Measurements from ENCODE around the gene LPCAT1.

- TF ChIP-seq CTCF (conservative IDR thresholded peaks at IDR 0.05) (no peak), ZFX (IDR thresholded peaks at IDR 0.05) (no peak)
Measured at GRCh38 chr5:1509346-1510085, 14.2 kb downstream of the LPCAT1 start.

Data from C4-2B (cell line).